Umbilical cord (tissue), 2 donors: ENCODE measurements around the gene PLLP. TPM values are rescaled to one million over a fixed set of nuclear protein-coding genes. Genes with fewer than 3 reads are reported as not detected.
"Not testable (repeated sequence)": the region's sequence is repeated elsewhere in the genome, so short reads cannot be mapped to it uniquely, and the experiment has no call there.

Experiments
- DNase-seq: peaks from one replicate; pipeline ENCODE4 v3.0.0-alpha.2; 2015; ENCODE audit warnings: low spot score
- total RNA-seq: library from RNA; depleted of rRNA; stranded (reverse); fragments of >200 nt; gene quantifications from one replicate; pipeline ENCODE4 v1.2.3, GENCODE V29; 2014; ENCODE audit warnings: low replicate concordance; ENCODE audit not compliant: insufficient read depth

PLLP gene
- total RNA-seq, 1 donor from 2014 or later: 0.24 TPM

DNA sequence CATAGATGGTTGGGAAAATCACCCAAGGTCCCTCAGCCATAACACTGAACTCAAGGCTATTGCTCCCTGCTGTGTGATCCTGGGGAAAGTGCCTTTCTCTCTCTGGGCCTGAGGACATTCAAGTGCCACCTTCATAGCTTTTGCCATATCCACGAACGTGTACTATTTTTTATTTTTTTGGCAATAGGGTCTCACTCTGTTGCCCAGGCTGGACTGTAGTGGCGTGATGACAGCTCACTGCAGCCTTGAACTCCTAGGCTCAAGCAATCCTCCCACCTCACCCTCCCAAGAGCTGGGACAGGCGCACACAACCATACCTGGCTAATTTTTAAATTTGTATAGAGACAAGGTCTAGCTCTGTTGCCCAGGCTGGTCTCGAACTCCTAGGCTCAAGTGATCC, 10.6 kb downstream of the PLLP start:
- no peak for DNase-seq

GRCh38 chr16:57273359-57273758, 11.1 kb downstream of the PLLP start:
- peak; percentile 40 for DNase-seq

DNA sequence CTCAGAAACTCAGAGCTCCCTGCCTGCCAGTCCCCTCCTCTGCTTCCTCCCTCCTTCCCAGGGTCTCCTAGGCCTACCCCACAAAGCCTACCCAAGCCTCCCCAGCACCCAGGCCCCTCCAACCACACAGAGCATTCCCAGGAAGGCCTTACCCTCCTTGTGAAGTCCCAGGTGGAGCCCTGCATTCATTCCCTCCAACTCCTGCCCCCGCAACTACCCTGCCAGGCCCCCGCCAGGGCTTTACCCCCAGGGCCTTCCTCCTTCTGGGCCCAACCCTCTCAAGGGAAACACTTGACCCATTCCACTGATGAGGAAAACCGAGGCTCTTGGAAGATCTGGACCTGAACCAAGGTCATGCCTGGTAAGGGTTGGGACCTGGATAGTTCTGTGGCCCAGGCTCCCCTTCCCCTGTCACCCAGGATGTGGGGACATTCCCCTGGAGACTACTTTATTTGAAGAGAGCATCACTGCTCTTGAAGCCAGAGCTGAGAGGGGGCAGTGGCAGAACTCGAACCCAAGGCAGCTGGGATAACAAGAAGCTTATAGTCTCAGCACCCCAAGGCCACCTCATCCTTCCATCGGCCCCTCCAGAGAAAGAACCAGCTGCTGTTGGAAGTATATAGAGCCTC, 12.5 kb downstream of the PLLP start:
- DNase-seq: no peak

- no peak for DNase-seq
Observed at GRCh38 chr16:57271063-57271345, 13.5 kb downstream of the PLLP start.

GRCh38 chr16:57270221-57271062, 14.0 kb downstream of the PLLP start:
- no peak for DNase-seq

- DNase-seq: peak; percentile 86
Observed at GRCh38 chr16:57268804-57269800, 15.4 kb downstream of the PLLP start.

GRCh38 chr16:57267343-57267742, 17.1 kb downstream of the PLLP start:
- not testable (repeated sequence) for DNase-seq

DNA sequence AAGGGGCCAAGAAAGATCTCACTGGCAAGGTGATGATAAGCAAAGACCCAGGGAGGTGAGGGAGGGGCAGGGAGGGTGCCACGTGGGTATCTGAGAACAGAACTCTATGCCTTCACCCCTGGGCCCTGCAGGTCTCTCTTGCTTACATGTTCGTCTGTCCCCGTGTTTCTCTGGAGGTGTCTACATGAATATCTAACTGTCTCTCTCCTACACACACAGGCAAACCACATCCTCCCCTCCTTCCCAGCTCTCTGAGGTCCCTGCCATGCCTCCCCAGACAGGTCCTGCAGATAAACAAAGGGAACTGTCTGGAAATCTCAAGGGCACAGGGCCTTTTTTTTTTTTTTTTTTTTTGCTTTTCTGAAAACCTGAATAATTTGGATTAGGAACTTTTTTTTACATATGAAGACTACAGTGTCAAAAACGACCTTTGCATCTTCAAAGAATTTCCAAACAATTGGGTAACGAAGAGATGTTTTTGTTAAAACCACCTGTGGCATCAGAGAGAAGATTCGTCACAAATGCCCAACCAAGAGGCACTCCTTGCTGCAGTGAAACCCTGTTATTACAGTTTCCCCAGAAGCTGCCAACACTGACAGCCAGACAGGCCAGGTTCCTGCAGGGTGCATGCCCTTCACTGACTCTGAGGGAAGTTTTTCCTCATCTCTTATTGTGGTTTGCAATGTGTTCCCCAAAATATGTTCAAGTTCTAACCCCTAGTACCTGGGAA, 17.8 kb downstream of the PLLP start:
- no peak for DNase-seq

- DNase-seq: peak; percentile 90
Observed at GRCh38 chr16:57265850-57266530, 18.5 kb downstream of the PLLP start.

DNA sequence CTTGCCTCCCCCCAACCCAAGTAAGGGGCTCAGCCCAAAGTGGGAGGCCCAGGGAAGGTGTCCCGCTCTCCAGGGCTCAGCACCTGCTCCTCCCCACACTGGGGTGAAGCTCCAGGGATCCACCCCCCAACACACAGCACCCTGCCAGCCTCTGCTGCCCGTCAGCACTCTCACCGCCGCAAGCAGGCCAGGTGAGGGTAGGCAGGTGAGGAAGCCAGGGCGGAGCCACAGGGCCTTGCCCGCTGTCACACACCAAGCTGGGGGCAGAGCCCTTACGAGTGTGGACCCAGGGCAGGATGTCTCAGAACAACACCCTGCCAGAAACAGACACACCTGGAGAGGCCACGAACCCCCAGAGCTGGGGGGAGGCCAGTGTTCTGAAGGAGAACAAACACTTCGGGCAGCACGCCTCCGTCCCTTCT, 19.5 kb downstream of the PLLP start:
- DNase-seq: no peak

- no peak for DNase-seq
Observed at GRCh38 chr16:57264381-57264780, 20.1 kb downstream of the PLLP start.

GRCh38 chr16:57263541-57264351, 20.7 kb downstream of the PLLP start:
- DNase-seq: no peak

DNA sequence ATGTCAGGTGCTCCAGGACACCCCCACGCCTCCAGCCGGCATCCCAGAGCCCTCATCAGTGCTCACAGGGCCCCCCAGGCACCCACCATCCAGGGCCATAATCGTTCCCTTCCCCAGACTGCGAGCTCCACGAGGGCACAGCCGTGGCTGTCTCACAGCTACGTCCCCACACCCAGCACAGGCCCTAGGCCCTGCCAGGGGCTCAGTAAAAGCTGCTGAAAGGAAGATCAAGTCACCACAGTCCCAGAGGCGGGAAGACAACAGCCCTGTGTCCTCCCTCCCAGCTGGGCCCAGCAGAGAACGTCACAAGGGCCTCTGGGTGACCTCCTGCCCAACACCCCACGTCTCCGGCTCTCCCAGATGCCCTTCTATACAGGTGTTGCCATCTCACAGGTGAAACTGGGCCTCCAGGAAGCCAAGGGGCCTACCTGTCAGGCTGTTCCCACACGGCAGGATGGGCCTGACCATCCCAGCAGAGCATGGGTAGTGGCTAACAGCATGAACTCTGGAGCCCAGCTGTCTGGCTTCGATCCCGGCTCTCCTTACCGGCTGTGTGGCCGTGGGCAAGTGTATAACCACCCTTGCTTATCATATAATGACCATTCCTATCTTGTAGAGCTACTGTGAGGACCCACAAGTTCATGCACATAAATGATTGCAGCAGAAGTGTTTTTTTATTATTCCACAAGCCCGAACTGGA, 21.5 kb downstream of the PLLP start:
- DNase-seq: no peak

DNA sequence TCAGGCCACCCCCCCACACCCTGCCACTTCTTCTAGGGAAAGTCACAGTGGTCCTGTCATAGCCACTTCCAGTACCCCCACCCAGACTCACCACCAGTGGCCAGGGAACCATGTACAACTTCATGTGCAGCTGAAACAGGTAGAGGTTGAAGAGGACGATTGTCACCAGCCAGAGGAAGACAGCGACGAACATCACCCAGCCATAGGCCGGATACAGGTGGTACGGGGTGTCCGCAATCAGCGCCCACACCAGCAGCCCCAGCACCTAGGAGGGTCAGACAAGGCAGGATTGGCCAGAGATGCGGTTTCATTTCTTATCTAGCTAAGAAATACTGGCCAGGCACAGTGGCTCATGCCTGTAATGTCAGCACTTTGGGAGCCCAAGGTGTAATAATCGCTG, 22.7 kb downstream of the PLLP start:
- no peak for DNase-seq

DNA sequence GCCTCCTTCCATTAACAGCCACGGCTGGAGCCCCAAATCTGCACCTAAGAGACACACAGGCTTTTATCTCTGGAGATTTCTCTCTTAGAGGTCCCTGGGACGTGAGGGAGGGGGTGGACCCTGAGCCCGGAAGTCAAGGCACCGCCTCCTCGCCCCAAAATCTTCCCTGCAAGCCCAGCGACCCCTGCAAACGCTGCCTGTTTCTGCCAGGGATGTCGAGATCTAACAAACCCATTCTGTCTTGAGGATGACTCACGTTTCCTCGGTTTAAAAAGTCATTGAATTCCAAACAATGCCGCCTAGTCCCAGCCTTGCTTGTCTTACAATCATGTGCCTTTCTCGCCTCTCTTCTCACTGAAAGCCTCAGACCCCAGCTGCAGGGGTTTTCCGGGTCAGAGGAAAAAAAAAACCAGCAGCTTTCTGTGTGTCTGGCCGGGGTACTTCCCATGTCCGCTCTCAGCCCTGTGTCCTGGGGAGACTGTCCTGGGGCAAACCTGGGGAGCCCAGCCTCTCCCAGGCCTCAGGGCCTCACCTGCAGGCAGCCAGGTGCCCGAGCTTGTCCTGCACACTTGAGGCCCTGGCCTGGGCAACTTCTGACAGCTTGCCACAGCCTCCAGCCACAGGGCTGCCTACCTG, 24.1 kb downstream of the PLLP start:
- peak; percentile 44 for DNase-seq

GRCh38 chr16:57258910-57259475, 25.5 kb downstream of the PLLP start:
- no peak for DNase-seq

DNA sequence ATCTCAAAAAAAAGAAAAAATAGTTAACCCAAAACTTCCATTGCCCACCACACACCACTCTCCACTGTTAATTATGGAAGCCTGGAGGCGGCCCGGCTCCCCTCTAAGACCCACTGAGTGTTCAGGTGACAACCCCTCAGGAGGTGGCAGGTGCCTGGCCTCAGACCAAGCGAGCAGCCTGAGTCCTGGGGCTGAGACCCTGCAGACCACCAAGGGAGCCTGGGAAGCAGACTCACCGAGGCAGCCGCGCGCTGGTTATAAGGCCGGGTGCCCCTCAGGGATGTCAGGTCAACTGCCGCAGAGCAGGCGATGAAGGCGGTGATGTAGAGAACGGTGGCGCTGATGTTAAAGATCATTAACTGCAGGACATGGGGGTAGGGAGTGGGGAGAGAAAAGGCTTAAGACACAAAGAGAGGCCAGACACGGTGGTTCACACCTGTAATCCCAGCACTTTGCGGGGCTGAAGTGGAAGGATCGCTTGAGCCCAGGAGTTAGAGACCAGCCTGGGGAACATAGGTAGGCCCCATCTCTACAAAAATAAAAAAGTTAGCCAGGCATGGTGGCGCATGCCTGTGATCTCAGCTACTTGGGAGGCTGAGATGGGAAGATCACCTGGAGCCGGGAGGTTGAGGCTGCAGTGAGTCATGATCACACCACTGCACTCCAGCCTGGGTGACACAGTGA, 26.1 kb downstream of the PLLP start:
- no peak for DNase-seq
